ENCODE data around the gene BUD31.

BUD31 gene

DNA sequence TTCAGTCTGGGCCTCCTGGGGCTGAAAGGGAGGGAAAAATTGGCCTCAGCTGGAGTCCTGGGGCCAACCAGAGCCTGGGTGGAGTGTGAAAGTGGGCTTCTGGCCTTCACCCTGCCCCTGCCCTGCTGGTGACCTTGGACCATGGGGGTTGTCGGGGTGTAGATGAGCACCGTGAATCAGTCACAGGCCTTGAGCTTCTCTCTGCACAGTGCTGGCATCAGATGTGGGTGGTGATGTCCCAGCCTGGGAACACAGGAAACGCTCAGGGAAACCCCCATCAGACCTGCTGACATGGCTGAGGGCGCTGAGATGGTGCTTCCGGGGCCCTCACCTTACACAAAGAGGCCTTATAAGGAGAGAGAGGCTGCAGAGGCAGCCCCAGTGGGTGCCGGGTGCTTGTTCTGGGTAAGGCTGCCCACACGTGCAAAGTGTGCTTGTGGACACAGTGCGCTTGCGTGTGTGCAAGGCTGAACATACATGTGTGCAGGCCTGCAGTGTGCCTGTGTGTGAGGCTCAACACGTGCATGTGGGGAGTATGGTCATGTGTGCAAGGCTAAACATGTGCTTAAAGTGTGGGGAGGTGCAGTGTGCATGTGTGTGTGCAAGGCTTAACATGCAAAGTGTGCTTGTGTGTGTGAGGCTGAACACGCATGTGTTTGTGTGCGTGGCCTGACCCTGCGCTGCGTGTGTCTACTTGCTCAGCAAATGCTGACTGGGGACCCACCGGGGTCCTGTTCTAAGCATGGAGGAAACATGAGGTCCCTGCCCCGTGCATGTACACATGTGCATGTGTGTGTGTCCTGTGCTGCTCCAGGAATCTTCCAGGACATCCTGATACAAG lies 27.7 kb upstream of the BUD31 start:
- Histone ChIP-seq H3K4me2 (ENCODE audit: low read depth, low read length, poor library complexity, severe bottlenecking) (peak overlapping the region; percentile 50), H3K9me3 (ENCODE audit: insufficient read depth, low read length) (no peaks in the 10 kb centered on the region), H2AFZ (ENCODE audit: low read depth, low read length, severe bottlenecking) (no peak overlapping the region), H3K27ac (ENCODE audit: low read depth, low read length) (peak overlapping the region; percentile 88), H3F3A (ENCODE audit: insufficient read depth) (peaks cover 28% of the 10 kb centered on the region), H3K27me3 (ENCODE audit: low read length) (no peaks in the 10 kb centered on the region), H4K20me1 (ENCODE audit: low read depth, low read length) (peaks cover 8% of the 10 kb centered on the region; the same call in 1 of the 2 replicates), H3K36me3 (ENCODE audit: low read length) (0 out of 2 replicates have a peak, but pooled peaks cover 2% of the 10 kb centered on the region), H3K9ac (ENCODE audit: low read length) (peak overlapping the region; percentile 54), H3K79me2 (ENCODE audit: insufficient read depth, low read length) (peaks cover 81% of the 10 kb centered on the region), H3K4me3 (ENCODE audit: insufficient read depth, low read length, poor library complexity, severe bottlenecking) (peak overlapping the region; percentile 19), H3K9me2 (replicated peaks; ENCODE audit: insufficient read depth, low read length) (no peaks in the 10 kb centered on the region)
- no peak for TF ChIP-seq EZH2phosphoT487 (conservative IDR thresholded peaks at IDR 0.05; ENCODE audit: low read length)
- TF ChIP-seq, protein P1, sequence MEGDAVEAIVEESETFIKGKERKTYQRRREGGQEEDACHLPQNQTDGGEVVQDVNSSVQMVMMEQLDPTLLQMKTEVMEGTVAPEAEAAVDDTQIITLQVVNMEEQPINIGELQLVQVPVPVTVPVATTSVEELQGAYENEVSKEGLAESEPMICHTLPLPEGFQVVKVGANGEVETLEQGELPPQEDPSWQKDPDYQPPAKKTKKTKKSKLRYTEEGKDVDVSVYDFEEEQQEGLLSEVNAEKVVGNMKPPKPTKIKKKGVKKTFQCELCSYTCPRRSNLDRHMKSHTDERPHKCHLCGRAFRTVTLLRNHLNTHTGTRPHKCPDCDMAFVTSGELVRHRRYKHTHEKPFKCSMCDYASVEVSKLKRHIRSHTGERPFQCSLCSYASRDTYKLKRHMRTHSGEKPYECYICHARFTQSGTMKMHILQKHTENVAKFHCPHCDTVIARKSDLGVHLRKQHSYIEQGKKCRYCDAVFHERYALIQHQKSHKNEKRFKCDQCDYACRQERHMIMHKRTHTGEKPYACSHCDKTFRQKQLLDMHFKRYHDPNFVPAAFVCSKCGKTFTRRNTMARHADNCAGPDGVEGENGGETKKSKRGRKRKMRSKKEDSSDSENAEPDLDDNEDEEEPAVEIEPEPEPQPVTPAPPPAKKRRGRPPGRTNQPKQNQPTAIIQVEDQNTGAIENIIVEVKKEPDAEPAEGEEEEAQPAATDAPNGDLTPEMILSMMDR (IDR thresholded peaks at IDR 0.05; ENCODE audit: insufficient read depth, low read length, poor library complexity, severe bottlenecking), result no peak

DNA sequence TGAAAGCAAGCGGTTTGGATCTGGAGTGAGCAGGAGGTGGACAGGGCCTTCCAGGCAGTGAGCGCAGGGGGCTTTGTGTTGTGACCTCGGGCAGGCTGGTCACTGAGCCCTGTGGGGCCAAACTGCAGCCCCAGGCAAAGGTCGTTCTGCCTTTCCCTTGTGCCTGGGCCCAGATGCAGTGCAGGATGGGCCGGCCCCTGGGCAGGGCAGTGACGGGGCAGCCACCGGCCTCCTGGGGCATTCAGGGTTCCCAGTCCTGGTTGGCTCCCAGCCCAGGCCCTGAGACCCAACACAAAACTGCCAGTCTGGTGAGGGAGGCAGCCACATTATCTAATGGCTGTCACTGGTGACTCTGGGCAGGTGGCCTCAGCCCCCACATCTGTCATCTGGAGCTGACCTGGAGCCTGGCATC lies 27.1 kb upstream of the BUD31 start:
- Histone ChIP-seq H3F3A (ENCODE audit: insufficient read depth) (peaks cover 24% of the 10 kb centered on the region), H3K4me2 (ENCODE audit: low read depth, low read length, poor library complexity, severe bottlenecking) (no peak overlapping the region), H3K27ac (ENCODE audit: low read depth, low read length) (peak overlapping the region; percentile 88), H3K27me3 (ENCODE audit: low read length) (no peaks in the 10 kb centered on the region), H3K9me3 (ENCODE audit: insufficient read depth, low read length) (no peaks in the 10 kb centered on the region), H3K4me3 (ENCODE audit: insufficient read depth, low read length, poor library complexity, severe bottlenecking) (no peak overlapping the region), H3K9ac (ENCODE audit: low read length) (peak overlapping the region; percentile 54), H3K9me2 (replicated peaks; ENCODE audit: insufficient read depth, low read length) (no peaks in the 10 kb centered on the region), H2AFZ (ENCODE audit: low read depth, low read length, severe bottlenecking) (no peak overlapping the region), H3K79me2 (ENCODE audit: insufficient read depth, low read length) (peaks cover 75% of the 10 kb centered on the region), H3K36me3 (ENCODE audit: low read length) (0 out of 2 replicates have a peak, but pooled peaks cover 2% of the 10 kb centered on the region), H4K20me1 (ENCODE audit: low read depth, low read length) (peaks cover 5% of the 10 kb centered on the region; the same call in 1 of the 2 replicates)
- TF ChIP-seq EZH2phosphoT487 (conservative IDR thresholded peaks at IDR 0.05; ENCODE audit: low read length), result no peak
- TF ChIP-seq, protein P1 (IDR thresholded peaks at IDR 0.05; ENCODE audit: insufficient read depth, low read length, poor library complexity, severe bottlenecking), result no peak

DNA sequence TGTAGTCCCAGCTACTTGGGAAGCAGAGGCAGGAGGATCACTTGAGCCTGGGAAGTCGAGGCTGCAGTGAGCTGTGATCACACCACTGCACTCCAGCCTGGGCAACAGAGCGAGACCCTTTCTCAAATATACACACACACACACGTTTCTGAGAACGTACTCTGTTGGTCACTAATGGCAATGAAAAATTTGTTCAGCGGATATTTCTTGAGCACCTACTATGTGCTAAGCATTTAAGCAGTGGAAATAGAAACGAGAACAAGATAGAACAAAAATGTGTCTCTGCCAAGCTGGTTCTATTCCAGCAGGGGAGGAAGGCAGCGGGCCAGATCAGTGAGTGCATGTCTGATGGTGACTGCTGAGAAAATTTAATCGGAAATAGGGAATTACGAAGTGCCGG lies 25.6 kb upstream of the BUD31 start:
- Histone ChIP-seq H3K4me2 (ENCODE audit: low read depth, low read length, poor library complexity, severe bottlenecking) (no peak overlapping the region), H3K27me3 (ENCODE audit: low read length) (no peaks in the 10 kb centered on the region), H3K9ac (ENCODE audit: low read length) (no peak overlapping the region), H3K9me3 (ENCODE audit: insufficient read depth, low read length) (no peaks in the 10 kb centered on the region), H2AFZ (ENCODE audit: low read depth, low read length, severe bottlenecking) (no peak overlapping the region), H3K27ac (ENCODE audit: low read depth, low read length) (no peak overlapping the region), H4K20me1 (ENCODE audit: low read depth, low read length) (peaks cover 5% of the 10 kb centered on the region; the same call in 1 of the 2 replicates), H3K79me2 (ENCODE audit: insufficient read depth, low read length) (peaks cover 62% of the 10 kb centered on the region), H3K4me3 (ENCODE audit: insufficient read depth, low read length, poor library complexity, severe bottlenecking) (no peak overlapping the region), H3K9me2 (replicated peaks; ENCODE audit: insufficient read depth, low read length) (no peaks in the 10 kb centered on the region), H3K36me3 (ENCODE audit: low read length) (0 out of 2 replicates have a peak, but pooled peaks cover 2% of the 10 kb centered on the region), H3F3A (ENCODE audit: insufficient read depth) (peaks cover 18% of the 10 kb centered on the region)
- no peak for TF ChIP-seq EZH2phosphoT487 (conservative IDR thresholded peaks at IDR 0.05; ENCODE audit: low read length)
- TF ChIP-seq, protein P1 (IDR thresholded peaks at IDR 0.05; ENCODE audit: insufficient read depth, low read length, poor library complexity, severe bottlenecking), result no peak

All from SU-DHL-6 (cell line).